ENCODE measurements around the gene C3orf80.

DNA sequence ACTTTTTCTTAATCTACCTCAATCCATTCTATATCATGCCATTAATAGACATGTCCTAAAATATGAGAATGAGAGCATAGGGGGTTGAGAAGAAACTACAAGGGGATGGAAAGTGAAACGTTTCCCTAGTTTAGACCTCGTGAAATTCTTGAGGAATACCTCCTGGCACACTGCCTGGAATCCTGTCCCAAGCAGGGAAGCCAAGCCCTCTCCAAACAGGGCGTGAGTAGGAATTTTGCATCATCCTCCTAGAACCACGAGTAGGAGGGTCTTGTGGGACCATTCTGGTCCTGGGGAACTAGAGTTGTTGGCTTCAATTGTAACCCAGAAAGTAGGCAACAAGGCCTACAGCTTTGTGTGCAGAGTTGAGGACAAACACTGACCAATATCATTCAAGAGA lies 19.6 kb upstream of the C3orf80 start:
- TF ChIP-seq BACH2 (CRISPR knock-in tag; IDR thresholded peaks at IDR 0.05; ENCODE audit: borderline replicate concordance) (no peak), ZC3H10 (CRISPR knock-in tag; IDR thresholded peaks at IDR 0.05) (no peak), RARB (CRISPR knock-in tag; IDR thresholded peaks at IDR 0.05) (no peak), ZFP3 (CRISPR knock-in tag; IDR thresholded peaks at IDR 0.05) (no peak), ZFP30 (CRISPR knock-in tag; IDR thresholded peaks at IDR 0.05) (no peak), OSR1 (CRISPR knock-in tag; IDR thresholded peaks at IDR 0.05) (no peak)
- TF ChIP-seq, protein P1, sequence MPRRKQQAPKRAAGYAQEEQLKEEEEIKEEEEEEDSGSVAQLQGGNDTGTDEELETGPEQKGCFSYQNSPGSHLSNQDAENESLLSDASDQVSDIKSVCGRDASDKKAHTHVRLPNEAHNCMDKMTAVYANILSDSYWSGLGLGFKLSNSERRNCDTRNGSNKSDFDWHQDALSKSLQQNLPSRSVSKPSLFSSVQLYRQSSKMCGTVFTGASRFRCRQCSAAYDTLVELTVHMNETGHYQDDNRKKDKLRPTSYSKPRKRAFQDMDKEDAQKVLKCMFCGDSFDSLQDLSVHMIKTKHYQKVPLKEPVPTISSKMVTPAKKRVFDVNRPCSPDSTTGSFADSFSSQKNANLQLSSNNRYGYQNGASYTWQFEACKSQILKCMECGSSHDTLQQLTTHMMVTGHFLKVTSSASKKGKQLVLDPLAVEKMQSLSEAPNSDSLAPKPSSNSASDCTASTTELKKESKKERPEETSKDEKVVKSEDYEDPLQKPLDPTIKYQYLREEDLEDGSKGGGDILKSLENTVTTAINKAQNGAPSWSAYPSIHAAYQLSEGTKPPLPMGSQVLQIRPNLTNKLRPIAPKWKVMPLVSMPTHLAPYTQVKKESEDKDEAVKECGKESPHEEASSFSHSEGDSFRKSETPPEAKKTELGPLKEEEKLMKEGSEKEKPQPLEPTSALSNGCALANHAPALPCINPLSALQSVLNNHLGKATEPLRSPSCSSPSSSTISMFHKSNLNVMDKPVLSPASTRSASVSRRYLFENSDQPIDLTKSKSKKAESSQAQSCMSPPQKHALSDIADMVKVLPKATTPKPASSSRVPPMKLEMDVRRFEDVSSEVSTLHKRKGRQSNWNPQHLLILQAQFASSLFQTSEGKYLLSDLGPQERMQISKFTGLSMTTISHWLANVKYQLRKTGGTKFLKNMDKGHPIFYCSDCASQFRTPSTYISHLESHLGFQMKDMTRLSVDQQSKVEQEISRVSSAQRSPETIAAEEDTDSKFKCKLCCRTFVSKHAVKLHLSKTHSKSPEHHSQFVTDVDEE (CRISPR knock-in tag; IDR thresholded peaks at IDR 0.05): no peak
- TF ChIP-seq, protein P2, sequence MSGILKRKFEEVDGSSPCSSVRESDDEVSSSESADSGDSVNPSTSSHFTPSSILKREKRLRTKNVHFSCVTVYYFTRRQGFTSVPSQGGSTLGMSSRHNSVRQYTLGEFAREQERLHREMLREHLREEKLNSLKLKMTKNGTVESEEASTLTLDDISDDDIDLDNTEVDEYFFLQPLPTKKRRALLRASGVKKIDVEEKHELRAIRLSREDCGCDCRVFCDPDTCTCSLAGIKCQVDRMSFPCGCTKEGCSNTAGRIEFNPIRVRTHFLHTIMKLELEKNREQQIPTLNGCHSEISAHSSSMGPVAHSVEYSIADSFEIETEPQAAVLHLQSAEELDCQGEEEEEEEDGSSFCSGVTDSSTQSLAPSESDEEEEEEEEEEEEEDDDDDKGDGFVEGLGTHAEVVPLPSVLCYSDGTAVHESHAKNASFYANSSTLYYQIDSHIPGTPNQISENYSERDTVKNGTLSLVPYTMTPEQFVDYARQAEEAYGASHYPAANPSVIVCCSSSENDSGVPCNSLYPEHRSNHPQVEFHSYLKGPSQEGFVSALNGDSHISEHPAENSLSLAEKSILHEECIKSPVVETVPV (CRISPR knock-in tag; IDR thresholded peaks at IDR 0.05): no peak
- TF ChIP-seq, protein P3, sequence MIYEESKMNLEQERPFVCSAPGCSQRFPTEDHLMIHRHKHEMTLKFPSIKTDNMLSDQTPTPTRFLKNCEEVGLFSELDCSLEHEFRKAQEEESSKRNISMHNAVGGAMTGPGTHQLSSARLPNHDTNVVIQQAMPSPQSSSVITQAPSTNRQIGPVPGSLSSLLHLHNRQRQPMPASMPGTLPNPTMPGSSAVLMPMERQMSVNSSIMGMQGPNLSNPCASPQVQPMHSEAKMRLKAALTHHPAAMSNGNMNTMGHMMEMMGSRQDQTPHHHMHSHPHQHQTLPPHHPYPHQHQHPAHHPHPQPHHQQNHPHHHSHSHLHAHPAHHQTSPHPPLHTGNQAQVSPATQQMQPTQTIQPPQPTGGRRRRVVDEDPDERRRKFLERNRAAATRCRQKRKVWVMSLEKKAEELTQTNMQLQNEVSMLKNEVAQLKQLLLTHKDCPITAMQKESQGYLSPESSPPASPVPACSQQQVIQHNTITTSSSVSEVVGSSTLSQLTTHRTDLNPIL (CRISPR knock-in tag; IDR thresholded peaks at IDR 0.05; ENCODE audit: low read depth): no peak

Data from SK-N-SH treated with all-trans-retinoic acid at 6 μM for 48 hours (cell line).